WTC11 (cell line): ENCODE measurements around the gene ANKK1. TPM values are rescaled to one million over a fixed set of nuclear protein-coding genes. Genes with fewer than 3 reads are reported as not detected.

Source experiments
- ATAC-seq: fragments of 200-7000 bp; cut with Tn5 transposase; 2 replicates; pipeline ENCODE4 v1.10.0; 2021; ENCODE audit warnings: mild to moderate bottlenecking, moderate library complexity
- CTCF ChIA-PET: fragments of 300-600 bp; sonication (Branson Sonifier 250); formaldehyde crosslinking; loops from one replicate; lab custom pipeline; 2021; ENCODE audit warnings: antibody characterized with exemption; lab: Charles Lee
- POLR2A ChIA-PET: fragments of 350-600 bp; sonication (Branson Sonifier 250); formaldehyde crosslinking; loops from one replicate; lab custom pipeline; 2021; ENCODE audit warnings: antibody characterized with exemption; lab: Charles Lee
- DNase-seq: peaks from one replicate; pipeline ENCODE4 v3.0.0; 2021; ENCODE audit warnings: low spot score
- H3K27ac Mint-ChIP-seq: 2 replicates; pipeline ENCODE4 v1.8.0; 2021; ENCODE audit warnings: mixed read lengths
- H3K27me3 Mint-ChIP-seq: 2 replicates; pipeline ENCODE4 v1.8.0; 2021; ENCODE audit warnings: low read depth, mild to moderate bottlenecking, moderate library complexity, mixed read lengths
- H3K36me3 Mint-ChIP-seq: 2 replicates; pipeline ENCODE4 v1.8.0; 2021; ENCODE audit warnings: mixed read lengths
- H3K4me1 Mint-ChIP-seq: 2 replicates; pipeline ENCODE4 v1.8.0; 2022; ENCODE audit warnings: mixed read lengths
- H3K4me3 Mint-ChIP-seq: 2 replicates; pipeline ENCODE4 v1.8.0; 2021; ENCODE audit warnings: mild to moderate bottlenecking, moderate library complexity, mixed read lengths
- H3K9me3 Mint-ChIP-seq: 2 replicates; pipeline ENCODE4 v1.8.0; 2021; ENCODE audit warnings: mixed read lengths
- AFF4 ChIP-seq: sonication (generic); formaldehyde crosslinking; IDR thresholded peaks from 2 replicates; pipeline ENCODE4 v1.8.1; 2023; ENCODE audit warnings: mild to moderate bottlenecking, missing genetic modification reagents, borderline replicate concordance
- AR ChIP-seq: fragments of 250-450 bp; sonication (Bioruptor Pico); IDR thresholded peaks from 2 replicates; pipeline ENCODE4 v1.9.0; 2021; ENCODE audit warnings: mild to moderate bottlenecking
- ARID4B ChIP-seq: sonication (generic); formaldehyde crosslinking; IDR thresholded peaks from 2 replicates; pipeline ENCODE4 v1.8.0; 2023; ENCODE audit warnings: missing genetic modification reagents, mild to moderate bottlenecking, borderline replicate concordance
- ATF3 ChIP-seq: sonication (generic); formaldehyde crosslinking; conservative IDR thresholded peaks from 2 replicates; pipeline ENCODE4 v1.8.1; 2022; ENCODE audit warnings: mild to moderate bottlenecking, missing genetic modification reagents
- E2F1 ChIP-seq: sonication (generic); formaldehyde crosslinking; IDR thresholded peaks from 2 replicates; pipeline ENCODE4 v1.8.0; 2022; ENCODE audit warnings: mild to moderate bottlenecking, missing genetic modification reagents
- GABPB1 ChIP-seq: sonication (generic); formaldehyde crosslinking; IDR thresholded peaks from 2 replicates; pipeline ENCODE4 v1.8.1; 2023; ENCODE audit warnings: mild to moderate bottlenecking, missing genetic modification reagents
- HMGA2 ChIP-seq: fragments of 250-450 bp; sonication (Bioruptor Pico); IDR thresholded peaks from 2 replicates; pipeline ENCODE4 v1.4.0; 2021; ENCODE audit warnings: mild to moderate bottlenecking, moderate library complexity
- HMGXB4 ChIP-seq: sonication (generic); formaldehyde crosslinking; IDR thresholded peaks from 2 replicates; pipeline ENCODE4 v1.8.1; 2023; ENCODE audit warnings: mild to moderate bottlenecking, moderate library complexity, missing genetic modification reagents
- IRF2 ChIP-seq: sonication (generic); formaldehyde crosslinking; IDR thresholded peaks from 2 replicates; pipeline ENCODE4 v1.8.0; 2022; ENCODE audit warnings: low read depth, missing genetic modification reagents, borderline replicate concordance
- MYBL2 ChIP-seq: sonication (generic); formaldehyde crosslinking; IDR thresholded peaks from 2 replicates; pipeline ENCODE4 v1.8.1; 2023; ENCODE audit warnings: mild to moderate bottlenecking, moderate library complexity, missing genetic modification reagents
- PRDM15 ChIP-seq: sonication (generic); formaldehyde crosslinking; IDR thresholded peaks from 2 replicates; pipeline ENCODE4 v1.8.0; 2022; ENCODE audit warnings: missing genetic modification reagents
- ZNF138 ChIP-seq: sonication (generic); formaldehyde crosslinking; conservative IDR thresholded peaks from 2 replicates; pipeline ENCODE4 v1.8.1; 2022; ENCODE audit warnings: mild to moderate bottlenecking, moderate library complexity, missing genetic modification reagents
- ZNF532 ChIP-seq: fragments of 250-450 bp; sonication (Bioruptor Pico); IDR thresholded peaks from 2 replicates; pipeline ENCODE4 v1.9.0; 2021; ENCODE audit warnings: mild to moderate bottlenecking, borderline replicate concordance
- total RNA-seq: library from RNA; stranded (reverse); gene quantifications from 3 replicates; pipeline ENCODE4 v1.2.3, GENCODE V29; 2021

The ANKK1 gene
- total RNA-seq, 1 experiment from 2014 or later: 0.15 TPM

- ChIA-PET CTCF (no interaction called here), POLR2A (no interaction called here)
- DNase-seq (no peak), ATAC-seq (no peak)
- no peaks in the 10 kb centered on the region for H3K27me3 Mint-ChIP-seq
- H3K27ac Mint-ChIP-seq: no peak overlapping the region
- peaks cover 2% of the 10 kb centered on the region; the same call in 1 of the 2 replicates for H3K4me1 Mint-ChIP-seq
- H3K36me3 Mint-ChIP-seq: no peaks in the 10 kb centered on the region
- H3K4me3 Mint-ChIP-seq: no peak overlapping the region
- no peaks in the 10 kb centered on the region for H3K9me3 Mint-ChIP-seq
- no peak for TF ChIP-seq IRF2
- TF ChIP-seq ARID4B: no peak
- no peak for TF ChIP-seq ZNF138
- no peak for TF ChIP-seq HMGA2 (CRISPR knock-in tag)
- no peak for TF ChIP-seq HMGXB4 (CRISPR knock-in tag)
- TF ChIP-seq E2F1 (CRISPR knock-in tag): no peak
- no peak for TF ChIP-seq MYBL2
- TF ChIP-seq AR (CRISPR knock-in tag): no peak
- no peak for TF ChIP-seq AFF4 (CRISPR knock-in tag)
- TF ChIP-seq PRDM15 (CRISPR knock-in tag): no peak
- TF ChIP-seq ATF3 (CRISPR knock-in tag): no peak
- no peak for TF ChIP-seq GABPB1
- TF ChIP-seq ZNF532: no peak
These were observed 62.2 kb downstream of the ANKK1 start for GRCh38 chr11:113449743-113450142.
